ENCODE data around the gene SYT2.

DNA sequence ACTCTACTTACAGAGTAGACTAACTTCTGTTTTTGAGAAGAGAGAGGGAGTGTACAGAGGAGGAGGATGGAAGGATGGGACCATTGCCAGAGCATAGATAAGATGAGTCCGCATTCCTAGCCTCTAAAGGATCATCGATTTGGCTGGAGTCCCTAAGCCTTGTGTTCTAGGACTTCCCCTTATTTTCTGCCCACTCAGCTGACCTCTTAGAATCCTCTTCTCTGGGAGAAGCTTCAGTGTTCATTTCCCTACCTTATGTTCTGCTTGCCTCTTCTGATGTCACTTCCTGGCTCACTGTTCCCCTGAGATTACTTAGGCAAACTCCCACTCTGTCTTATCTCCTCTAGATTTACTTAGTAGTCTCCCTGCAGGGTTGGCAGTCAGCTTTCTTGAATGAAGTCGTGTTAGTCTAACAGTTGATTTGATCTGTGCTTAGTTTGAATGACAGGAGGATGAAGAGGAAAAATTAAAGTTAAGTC, 156.7 kb downstream of the SYT2 start:
- no peak for TF ChIP-seq EP300 (IDR thresholded peaks at IDR 0.05; ENCODE audit: borderline replicate concordance)
- no peak for TF ChIP-seq YY1 (IDR thresholded peaks at IDR 0.05; ENCODE audit: low read depth)
- no peak for TF ChIP-seq TCF12 (IDR thresholded peaks at IDR 0.05; ENCODE audit: low read depth)
- no peak for TF ChIP-seq MAX (IDR thresholded peaks at IDR 0.05)
- no peak for TF ChIP-seq TAF1 (IDR thresholded peaks at IDR 0.05; ENCODE audit: low read depth)
- TF ChIP-seq, protein P1, sequence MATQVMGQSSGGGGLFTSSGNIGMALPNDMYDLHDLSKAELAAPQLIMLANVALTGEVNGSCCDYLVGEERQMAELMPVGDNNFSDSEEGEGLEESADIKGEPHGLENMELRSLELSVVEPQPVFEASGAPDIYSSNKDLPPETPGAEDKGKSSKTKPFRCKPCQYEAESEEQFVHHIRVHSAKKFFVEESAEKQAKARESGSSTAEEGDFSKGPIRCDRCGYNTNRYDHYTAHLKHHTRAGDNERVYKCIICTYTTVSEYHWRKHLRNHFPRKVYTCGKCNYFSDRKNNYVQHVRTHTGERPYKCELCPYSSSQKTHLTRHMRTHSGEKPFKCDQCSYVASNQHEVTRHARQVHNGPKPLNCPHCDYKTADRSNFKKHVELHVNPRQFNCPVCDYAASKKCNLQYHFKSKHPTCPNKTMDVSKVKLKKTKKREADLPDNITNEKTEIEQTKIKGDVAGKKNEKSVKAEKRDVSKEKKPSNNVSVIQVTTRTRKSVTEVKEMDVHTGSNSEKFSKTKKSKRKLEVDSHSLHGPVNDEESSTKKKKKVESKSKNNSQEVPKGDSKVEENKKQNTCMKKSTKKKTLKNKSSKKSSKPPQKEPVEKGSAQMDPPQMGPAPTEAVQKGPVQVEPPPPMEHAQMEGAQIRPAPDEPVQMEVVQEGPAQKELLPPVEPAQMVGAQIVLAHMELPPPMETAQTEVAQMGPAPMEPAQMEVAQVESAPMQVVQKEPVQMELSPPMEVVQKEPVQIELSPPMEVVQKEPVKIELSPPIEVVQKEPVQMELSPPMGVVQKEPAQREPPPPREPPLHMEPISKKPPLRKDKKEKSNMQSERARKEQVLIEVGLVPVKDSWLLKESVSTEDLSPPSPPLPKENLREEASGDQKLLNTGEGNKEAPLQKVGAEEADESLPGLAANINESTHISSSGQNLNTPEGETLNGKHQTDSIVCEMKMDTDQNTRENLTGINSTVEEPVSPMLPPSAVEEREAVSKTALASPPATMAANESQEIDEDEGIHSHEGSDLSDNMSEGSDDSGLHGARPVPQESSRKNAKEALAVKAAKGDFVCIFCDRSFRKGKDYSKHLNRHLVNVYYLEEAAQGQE (IDR thresholded peaks at IDR 0.05; ENCODE audit: low read depth) = no peak
- no peak for TF ChIP-seq RAD21 (IDR thresholded peaks at IDR 0.05; ENCODE audit: low read depth)
- no peak for TF ChIP-seq FOXM1 (IDR thresholded peaks at IDR 0.05; ENCODE audit: borderline replicate concordance, low read depth)
- no peak for TF ChIP-seq ZBTB7A (IDR thresholded peaks at IDR 0.05; ENCODE audit: low read depth)
- no peak for TF ChIP-seq TEAD4 (IDR thresholded peaks at IDR 0.05)
- no peak for TF ChIP-seq EGR1 (IDR thresholded peaks at IDR 0.05)
- no peak for TF ChIP-seq CEBPB (IDR thresholded peaks at IDR 0.05)
- no peak for TF ChIP-seq CREB1 (IDR thresholded peaks at IDR 0.05; ENCODE audit: low read depth)
